Activated naive CD8-positive, alpha-beta T cell (primary cell): ENCODE results near the gene ATG16L2.

ENCODE experiments used
- H3K27ac Mint-ChIP-seq: one replicate; pipeline ENCODE4 v1.8.0; 2021; ENCODE audit warnings: mixed read lengths
- H3K27me3 Mint-ChIP-seq: one replicate; pipeline ENCODE4 v1.8.0; 2021; ENCODE audit warnings: mixed read lengths
- H3K36me3 Mint-ChIP-seq: one replicate; pipeline ENCODE4 v1.8.0; 2021; ENCODE audit warnings: mixed read lengths
- H3K4me1 Mint-ChIP-seq: one replicate; pipeline ENCODE4 v1.8.0; 2021; ENCODE audit warnings: low read depth, mixed read lengths
- H3K4me3 Mint-ChIP-seq: one replicate; pipeline ENCODE4 v1.8.0; 2021; ENCODE audit warnings: mild to moderate bottlenecking, mixed read lengths
- H3K9me3 Mint-ChIP-seq: one replicate; pipeline ENCODE4 v1.8.0; 2021; ENCODE audit warnings: low read depth, mixed read lengths

The ATG16L2 gene

DNA sequence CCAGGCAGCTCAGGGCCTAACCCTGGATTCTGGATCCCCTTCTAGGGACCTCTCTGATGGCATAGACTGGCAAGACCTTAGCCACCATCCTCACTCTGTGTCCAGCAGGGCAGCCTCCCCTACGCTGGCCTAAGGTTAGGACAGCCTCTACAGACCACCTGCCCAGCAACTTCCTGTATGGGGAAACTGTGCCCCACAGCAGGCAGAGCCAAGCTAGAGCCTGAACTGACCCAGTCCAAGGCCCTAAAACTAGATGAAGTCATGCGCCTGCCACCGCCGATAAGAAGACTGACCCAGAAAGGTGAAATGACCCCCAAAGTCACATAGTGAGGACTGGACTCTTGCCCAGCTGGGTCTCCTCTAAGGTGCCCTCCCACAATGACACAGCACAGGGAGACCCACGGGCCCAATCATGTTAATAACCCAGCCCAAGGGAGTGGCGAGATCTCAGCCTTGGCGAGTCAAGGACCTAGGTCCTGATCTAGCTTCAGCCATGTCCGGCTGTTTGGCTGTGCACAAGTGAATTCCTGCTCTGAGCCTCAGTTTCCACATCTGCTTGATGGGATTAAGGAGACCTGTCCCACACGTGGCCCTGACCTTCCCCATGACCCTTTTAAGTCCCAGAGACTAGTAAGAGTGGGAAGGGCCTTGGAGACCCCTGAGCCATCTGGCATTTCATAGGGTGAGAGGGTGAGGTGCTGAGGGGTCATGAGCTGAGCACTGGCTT lies 37.9 kb upstream of the ATG16L2 start:
- H3K4me3 Mint-ChIP-seq: no peak overlapping the region
- no peaks in the 10 kb centered on the region for H3K36me3 Mint-ChIP-seq
- peaks cover 6% of the 10 kb centered on the region for H3K4me1 Mint-ChIP-seq
- no peak overlapping the region for H3K27ac Mint-ChIP-seq
- no peaks in the 10 kb centered on the region for H3K9me3 Mint-ChIP-seq
- no peaks in the 10 kb centered on the region for H3K27me3 Mint-ChIP-seq

DNA sequence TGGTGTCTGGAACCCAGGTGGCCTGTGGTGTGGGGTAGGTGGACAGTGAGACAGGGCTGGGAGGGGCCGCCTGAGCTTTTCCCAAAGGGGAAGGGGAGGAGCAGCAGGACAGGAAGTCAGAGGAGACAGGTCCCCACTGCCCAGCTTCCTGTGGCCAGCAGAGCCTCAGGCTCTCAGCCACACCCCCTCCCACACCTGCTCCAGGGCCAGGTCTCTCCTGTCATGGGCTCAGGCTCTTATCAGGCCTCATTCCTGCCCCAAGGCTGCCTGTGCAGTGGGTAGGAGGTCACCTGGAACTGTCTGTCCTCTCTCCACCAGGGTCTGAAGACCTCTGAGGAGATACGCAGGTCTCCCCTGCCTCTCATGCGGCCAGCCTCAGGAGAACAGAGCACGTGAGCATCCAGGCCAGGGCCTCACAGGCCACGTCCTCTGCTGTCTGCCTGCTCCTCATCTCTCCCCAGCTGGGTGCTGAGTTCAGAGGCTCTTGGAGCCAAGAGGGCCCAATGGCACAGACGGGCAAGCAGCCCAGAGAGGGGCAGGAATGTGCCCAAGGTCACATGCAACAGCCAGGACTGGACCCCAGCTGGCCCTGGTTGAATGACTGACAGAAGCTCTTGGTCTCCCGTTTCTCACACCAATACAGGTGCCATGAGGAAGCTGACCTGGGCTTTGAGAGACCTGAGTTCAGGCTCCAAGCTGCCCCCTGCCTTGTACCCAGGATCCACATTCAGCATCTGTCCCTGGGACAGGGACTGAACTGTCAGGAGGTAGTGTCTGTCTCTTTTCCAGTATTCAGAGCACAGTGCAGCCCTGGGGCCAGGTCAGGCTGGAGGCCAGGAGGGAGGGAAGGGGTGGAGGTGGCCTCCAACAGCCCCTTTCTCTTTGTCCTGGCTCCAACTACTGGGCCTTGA lies 37.1 kb upstream of the ATG16L2 start:
- Mint-ChIP-seq H3K9me3 (no peaks in the 10 kb centered on the region), H3K4me1 (peaks cover 9% of the 10 kb centered on the region), H3K27ac (no peak overlapping the region), H3K36me3 (no peaks in the 10 kb centered on the region), H3K27me3 (no peaks in the 10 kb centered on the region), H3K4me3 (no peak overlapping the region)

DNA sequence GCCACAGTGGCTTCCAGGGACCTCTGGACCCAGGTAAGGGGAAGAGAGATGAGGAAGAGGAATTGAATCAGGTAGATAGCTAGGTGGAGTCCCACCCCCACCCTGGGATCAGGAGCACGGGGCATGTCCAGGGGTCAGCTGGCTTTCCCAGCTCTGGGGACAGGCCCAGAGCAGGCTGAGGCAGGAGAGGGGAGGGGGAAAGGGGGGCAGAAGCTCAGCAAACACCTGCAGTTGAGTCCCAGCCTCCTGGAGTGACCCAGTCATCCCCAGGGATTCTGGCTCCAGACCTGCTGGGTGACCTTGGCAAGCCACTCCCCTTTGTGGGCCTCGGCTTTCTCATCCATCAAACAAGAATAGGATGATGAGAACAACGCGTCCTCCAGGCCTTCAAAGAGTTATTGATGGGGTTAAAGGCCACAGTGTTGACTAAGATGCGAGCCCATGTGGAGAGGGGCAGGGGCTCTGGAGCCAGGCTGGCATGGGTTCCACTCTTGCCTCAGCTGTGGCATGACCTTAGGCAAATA lies 36.4 kb upstream of the ATG16L2 start:
- H3K27me3 Mint-ChIP-seq: no peaks in the 10 kb centered on the region
- H3K27ac Mint-ChIP-seq: no peak overlapping the region
- H3K9me3 Mint-ChIP-seq: no peaks in the 10 kb centered on the region
- peaks cover 15% of the 10 kb centered on the region for H3K4me1 Mint-ChIP-seq
- no peak overlapping the region for H3K4me3 Mint-ChIP-seq
- no peaks in the 10 kb centered on the region for H3K36me3 Mint-ChIP-seq

GRCh38 chr11:72778535-72779494 lies 35.4 kb upstream of the ATG16L2 start:
- H3K4me3 Mint-ChIP-seq: peak overlapping the region; percentile 14
- H3K27me3 Mint-ChIP-seq: no peaks in the 10 kb centered on the region
- no peak overlapping the region for H3K27ac Mint-ChIP-seq
- H3K4me1 Mint-ChIP-seq: peaks cover 16% of the 10 kb centered on the region
- no peaks in the 10 kb centered on the region for H3K36me3 Mint-ChIP-seq
- H3K9me3 Mint-ChIP-seq: no peaks in the 10 kb centered on the region

GRCh38 chr11:72779495-72780128 lies 34.6 kb upstream of the ATG16L2 start:
- H3K27ac Mint-ChIP-seq: no peak overlapping the region
- peak overlapping the region; percentile 38 for H3K4me3 Mint-ChIP-seq
- H3K4me1 Mint-ChIP-seq: peaks cover 16% of the 10 kb centered on the region
- H3K9me3 Mint-ChIP-seq: no peaks in the 10 kb centered on the region
- no peaks in the 10 kb centered on the region for H3K36me3 Mint-ChIP-seq
- H3K27me3 Mint-ChIP-seq: no peaks in the 10 kb centered on the region

GRCh38 chr11:72780296-72781062 lies 33.7 kb upstream of the ATG16L2 start:
- H3K9me3 Mint-ChIP-seq: no peaks in the 10 kb centered on the region
- H3K27me3 Mint-ChIP-seq: no peaks in the 10 kb centered on the region
- H3K27ac Mint-ChIP-seq: no peak overlapping the region
- H3K36me3 Mint-ChIP-seq: no peaks in the 10 kb centered on the region
- peaks cover 16% of the 10 kb centered on the region for H3K4me1 Mint-ChIP-seq
- peak overlapping the region; percentile 51 for H3K4me3 Mint-ChIP-seq

GRCh38 chr11:72781063-72781312 lies 33.2 kb upstream of the ATG16L2 start:
- Mint-ChIP-seq H3K4me1 (peaks cover 16% of the 10 kb centered on the region), H3K36me3 (no peaks in the 10 kb centered on the region), H3K4me3 (peak overlapping the region; percentile 51), H3K27me3 (no peaks in the 10 kb centered on the region), H3K27ac (no peak overlapping the region), H3K9me3 (no peaks in the 10 kb centered on the region)

DNA sequence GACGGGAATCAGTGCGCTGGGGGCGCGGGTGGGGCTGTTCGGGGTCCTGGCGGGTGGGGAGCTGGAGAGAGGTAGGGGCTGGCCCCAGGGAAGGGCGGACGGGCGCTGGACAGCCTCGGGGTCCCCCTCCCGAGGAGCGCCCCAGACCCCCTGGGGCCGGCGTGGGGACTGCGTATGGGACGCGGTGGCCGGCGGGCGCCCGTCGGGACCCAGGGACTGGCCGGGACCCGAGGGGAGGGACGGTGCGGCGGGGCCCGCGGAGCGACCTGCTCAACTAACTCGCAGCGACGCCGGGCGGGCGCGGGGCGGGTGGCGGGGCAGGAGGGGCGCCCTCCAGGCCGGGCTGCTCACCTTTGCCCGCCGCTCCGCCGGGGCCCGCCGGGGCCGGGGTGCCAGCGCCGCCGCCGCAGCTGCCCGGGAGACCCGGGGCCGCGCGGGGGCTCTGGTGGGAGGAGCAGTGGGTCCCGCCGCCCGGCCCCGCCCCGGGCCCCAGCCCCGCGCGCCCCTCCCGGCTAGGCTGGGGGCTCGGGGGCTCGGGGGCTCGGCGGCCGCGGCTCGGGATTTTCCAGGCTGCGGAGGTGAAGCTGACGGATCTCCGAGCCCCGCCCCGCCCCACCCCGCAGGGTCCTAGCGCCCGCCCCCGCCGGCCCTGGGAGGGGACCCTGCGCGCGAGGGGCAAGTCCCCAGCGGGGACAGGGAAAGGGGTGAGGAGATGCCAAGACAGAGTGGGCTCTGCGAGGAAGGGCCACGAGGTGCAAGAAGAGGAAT lies 32.7 kb upstream of the ATG16L2 start:
- Mint-ChIP-seq H3K36me3 (no peaks in the 10 kb centered on the region), H3K27me3 (no peaks in the 10 kb centered on the region)

GRCh38 chr11:72782081-72782920 lies 31.9 kb upstream of the ATG16L2 start:
- Mint-ChIP-seq H3K4me3 (peak overlapping the region; percentile 80), H3K36me3 (no peaks in the 10 kb centered on the region), H3K9me3 (no peaks in the 10 kb centered on the region), H3K27ac (peak overlapping the region; percentile 46), H3K27me3 (no peaks in the 10 kb centered on the region), H3K4me1 (peaks cover 16% of the 10 kb centered on the region)

More for the DNA sequence above, 32.7 kb upstream of the ATG16L2 start:
- H3K4me1 Mint-ChIP-seq: peaks cover 16% of the 10 kb centered on the region
- no peak overlapping the region for H3K27ac Mint-ChIP-seq
- peak overlapping the region; percentile 80 for H3K4me3 Mint-ChIP-seq
- H3K9me3 Mint-ChIP-seq: no peaks in the 10 kb centered on the region

DNA sequence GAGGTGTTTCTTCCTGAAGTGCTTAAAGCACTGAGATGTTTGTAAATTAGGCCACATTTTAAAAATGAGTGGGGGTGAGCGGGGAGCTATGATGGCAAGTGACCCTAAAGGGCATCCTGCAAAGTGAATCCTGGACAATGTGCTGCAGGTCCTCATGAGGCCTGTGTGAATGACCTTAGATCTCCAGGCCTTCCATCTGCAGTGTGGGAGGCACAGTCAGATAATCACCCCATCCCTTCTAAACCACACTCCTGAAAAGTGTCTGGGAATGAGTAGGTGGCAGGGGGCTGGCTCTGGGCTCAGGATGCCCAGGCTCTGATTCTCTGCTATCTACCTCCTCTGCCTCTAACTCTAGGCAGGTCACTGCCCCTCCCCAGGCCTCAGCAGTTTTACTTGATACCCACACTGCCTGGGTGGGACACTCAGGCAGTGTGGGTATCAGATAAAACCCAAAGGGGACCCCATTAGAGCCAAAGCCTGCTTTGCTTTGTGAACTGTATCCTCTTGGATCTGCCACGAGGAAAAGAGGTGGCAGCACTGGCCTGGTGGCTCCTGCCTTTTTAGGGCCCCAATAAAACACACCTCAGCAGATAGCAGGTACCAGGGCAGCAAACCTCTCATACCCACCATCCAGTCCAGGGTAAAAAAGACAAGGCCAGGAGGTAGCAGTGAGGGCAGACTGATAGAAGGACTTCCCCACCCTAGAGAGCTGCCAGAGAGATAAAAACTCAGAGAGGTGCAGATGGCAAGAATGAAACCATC lies 30.9 kb upstream of the ATG16L2 start:
- Mint-ChIP-seq H3K4me3 (peak overlapping the region; percentile 80), H3K9me3 (no peaks in the 10 kb centered on the region), H3K27ac (no peak overlapping the region), H3K4me1 (peaks cover 23% of the 10 kb centered on the region), H3K36me3 (no peaks in the 10 kb centered on the region), H3K27me3 (no peaks in the 10 kb centered on the region)

DNA sequence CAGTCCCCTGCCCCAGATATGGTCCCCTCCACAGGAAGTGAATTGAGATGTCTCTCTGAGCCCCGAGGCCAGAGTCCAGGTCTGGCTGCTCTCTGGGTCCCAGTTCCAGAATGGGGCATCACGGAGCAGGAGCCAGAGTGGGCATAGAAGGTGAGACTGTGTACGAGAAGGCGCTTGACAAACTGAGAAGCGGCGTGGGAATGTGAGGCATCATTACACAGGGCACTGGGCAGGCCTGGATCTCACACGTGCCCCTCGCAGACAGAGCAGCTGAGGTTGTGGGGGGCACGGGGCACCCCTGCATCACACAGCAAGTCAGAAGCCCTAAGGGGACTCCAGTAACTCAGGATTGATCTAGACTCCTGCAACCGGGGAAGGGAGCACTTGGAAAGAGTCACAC lies 29.5 kb upstream of the ATG16L2 start:
- Mint-ChIP-seq H3K36me3 (no peaks in the 10 kb centered on the region), H3K27ac (no peak overlapping the region), H3K4me1 (peaks cover 20% of the 10 kb centered on the region), H3K9me3 (no peaks in the 10 kb centered on the region), H3K27me3 (no peaks in the 10 kb centered on the region), H3K4me3 (no peak overlapping the region)
